Fibroblast of upper back skin (primary cell): ENCODE data around the gene ROCK2.
"Not testable (repeated sequence)": the region's sequence is repeated elsewhere in the genome, so short reads cannot be mapped to it uniquely, and the experiment has no call there.

Experiments used
- DNase-seq: peaks from one replicate; pipeline ENCODE4 v3.0.0-alpha.2; 2013

Gene ROCK2

GRCh38 chr2:11169333-11169732 is 175.1 kb downstream of the ROCK2 start:
- DNase-seq: no peak

DNA sequence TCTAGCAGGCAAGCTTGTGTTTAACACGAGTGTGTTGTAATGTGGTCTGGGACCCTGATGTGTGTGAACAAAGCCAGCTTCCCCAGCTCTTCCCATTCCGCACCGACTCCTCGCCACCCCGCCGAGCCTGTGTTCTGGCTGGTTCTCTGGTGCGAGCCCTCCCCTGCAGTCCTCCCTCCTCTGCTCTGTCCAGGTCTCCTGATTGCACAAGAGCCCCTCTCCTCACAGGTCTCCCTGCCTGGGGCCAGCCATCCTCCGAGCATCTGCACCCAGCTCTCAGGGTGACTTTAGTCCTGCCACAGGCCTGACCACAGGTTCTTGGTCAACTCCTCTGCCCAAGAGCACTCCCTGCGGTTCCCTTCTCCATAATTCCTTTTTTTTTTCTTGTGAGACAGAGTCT is 175.9 kb downstream of the ROCK2 start:
- DNase-seq: no peak

- no peak for DNase-seq
Observed at GRCh38 chr2:11166476-11166875, 178.0 kb downstream of the ROCK2 start.

- not testable (repeated sequence) for DNase-seq
Observed at GRCh38 chr2:11165046-11165445, 179.4 kb downstream of the ROCK2 start.

GRCh38 chr2:11163439-11164317 is 180.8 kb downstream of the ROCK2 start:
- no peak for DNase-seq

DNA sequence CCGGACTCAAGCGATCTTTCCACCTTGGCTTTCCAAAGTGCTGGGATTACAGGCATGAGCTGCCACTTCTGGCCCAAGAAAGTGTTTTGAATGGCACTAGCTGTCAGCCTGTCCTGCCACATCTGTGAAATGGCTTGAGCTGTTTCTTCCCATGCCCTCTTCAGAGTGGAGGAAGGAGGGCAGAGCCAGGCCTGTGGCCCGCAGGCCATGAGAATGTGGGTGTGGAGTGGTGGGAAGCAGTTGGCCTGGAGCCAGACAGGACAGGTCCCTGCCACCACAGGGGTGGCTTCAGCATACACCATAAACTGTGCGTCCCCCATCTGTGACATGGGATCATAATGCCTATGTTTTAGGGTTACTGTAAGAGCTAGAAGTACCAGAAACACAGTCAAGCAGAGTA is 182.7 kb downstream of the ROCK2 start:
- no peak for DNase-seq

GRCh38 chr2:11160731-11161455 is 183.5 kb downstream of the ROCK2 start:
- DNase-seq: no peak

DNA sequence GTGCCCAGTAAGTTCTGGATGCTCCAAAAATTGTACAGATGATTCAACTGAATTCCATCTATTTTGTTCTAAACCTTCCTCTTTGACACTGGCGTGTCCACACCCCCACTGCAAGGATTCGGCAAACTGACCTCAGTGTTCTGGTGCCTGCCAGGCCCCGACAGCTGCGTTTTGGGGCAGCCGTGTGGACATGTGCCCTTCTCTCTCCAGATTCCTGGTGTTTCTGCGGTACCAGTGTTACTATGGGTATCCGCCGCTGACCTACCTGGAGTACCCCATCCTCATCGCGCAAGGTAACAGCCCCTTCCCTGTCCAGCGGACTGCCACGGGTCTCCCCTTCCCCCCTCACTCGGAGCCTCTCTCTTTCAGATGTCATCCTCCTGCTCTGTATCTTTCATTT is 184.2 kb downstream of the ROCK2 start:
- DNase-seq: no peak

DNA sequence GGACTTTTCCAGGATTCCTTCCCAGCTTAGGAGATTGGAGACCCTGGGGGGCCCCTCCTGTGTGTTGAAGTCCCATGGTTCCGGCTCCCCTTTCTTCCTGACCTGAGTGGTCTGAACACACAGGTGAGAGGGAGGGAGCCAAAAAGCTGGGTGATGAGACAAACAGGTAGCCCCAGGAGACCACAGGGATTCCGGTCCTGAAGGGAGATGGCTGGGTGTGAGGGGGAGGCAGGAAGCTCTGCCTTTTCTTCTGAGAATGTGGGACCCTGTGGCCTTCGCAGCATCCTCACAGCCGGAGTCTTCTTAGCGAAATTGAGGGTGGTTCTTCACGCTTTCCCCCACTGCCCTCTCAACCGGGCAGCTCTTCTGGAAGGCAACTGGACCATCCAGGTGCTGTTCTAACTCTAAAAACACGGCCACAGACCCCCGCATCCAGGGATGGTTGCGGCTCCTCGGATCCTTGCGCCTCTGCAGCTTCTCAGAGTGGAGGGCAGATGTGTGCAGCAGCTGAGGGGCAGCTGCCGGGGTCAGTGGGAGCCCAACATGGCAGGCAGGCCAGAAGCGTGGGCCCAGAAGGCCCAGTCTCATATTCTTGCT is 184.8 kb downstream of the ROCK2 start:
- no peak for DNase-seq

GRCh38 chr2:11158916-11159573 is 185.4 kb downstream of the ROCK2 start:
- no peak for DNase-seq

DNA sequence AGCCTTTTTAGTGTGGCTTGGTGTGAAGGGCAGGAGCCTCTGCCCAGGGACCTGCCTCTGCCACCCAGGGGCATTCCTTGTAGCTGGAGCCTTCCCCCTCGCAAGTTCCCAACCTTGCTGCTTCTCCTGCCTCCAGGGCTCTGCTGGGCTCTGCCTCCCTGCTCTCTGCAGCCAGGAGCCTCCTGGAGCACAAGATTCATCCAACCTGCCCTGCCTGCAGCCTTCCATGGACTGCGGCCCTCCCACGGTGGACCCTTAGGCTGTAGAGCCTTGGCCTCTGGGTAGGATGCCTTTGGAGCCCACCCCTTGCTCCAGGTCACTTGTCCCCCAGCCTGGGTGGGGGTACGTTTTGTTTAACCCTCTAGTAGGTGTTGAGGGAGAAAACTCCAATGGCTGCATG is 186.7 kb downstream of the ROCK2 start:
- DNase-seq: no peak

DNA sequence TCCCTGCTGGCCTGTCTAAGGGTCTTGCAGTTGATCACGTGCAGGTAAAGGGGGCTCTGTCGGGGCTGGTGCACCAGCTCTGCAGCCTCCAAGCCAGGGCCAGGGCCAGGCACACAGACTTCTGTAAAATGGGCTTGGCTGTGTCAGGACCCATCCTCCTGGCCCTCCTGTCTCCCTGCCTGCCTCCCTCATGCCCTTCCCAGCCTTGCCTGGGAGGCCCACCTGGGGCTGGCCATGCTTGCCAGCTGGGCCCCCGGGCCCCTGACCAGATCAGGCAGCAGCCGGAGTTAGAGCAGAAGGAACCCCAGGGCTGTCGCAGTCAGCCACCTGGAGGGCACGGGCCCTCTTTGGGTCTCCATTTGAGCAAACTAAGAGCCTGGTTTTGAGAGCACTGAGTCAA is 187.1 kb downstream of the ROCK2 start:
- DNase-seq: no peak

- no peak for DNase-seq
Observed at GRCh38 chr2:11156396-11157075, 187.9 kb downstream of the ROCK2 start.

DNA sequence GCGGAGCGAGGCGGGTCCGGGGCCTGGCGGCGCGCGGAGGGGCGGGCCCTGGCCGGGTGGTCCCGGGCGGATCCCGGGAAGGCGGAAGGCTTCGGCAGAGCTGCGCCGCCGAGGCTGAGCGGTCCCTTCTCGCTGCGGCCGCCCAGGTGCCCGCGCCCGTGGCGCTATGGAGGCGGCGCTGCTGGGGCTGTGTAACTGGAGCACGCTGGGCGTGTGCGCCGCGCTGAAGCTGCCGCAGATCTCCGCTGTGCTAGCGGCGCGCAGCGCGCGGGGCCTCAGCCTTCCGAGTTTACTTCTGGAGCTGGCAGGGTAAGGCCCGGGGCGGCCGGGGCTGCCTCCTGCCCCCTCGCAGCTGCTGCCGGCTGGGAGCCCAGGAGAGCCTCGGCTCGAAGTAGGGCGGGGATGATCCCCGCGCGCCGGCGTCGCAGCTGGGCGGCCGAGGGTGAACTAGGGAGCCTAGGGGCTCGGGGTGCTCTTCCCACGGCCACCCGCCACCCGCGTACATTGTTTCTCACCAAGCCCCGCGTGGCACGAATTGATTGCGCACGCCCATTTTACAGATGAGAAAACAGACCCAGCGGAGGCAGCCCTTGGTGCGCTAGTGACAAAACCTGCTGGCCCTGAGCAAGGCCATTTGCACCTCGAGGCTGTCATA is 188.9 kb downstream of the ROCK2 start, which contains the start of gene SLC66A3:
Gene SLC66A3 (plus strand): TSS at position 87 of the 655 bp plus-strand sequence. CDS start 80 bp downstream, at position 167.
- DNase-seq: no peak

DNA sequence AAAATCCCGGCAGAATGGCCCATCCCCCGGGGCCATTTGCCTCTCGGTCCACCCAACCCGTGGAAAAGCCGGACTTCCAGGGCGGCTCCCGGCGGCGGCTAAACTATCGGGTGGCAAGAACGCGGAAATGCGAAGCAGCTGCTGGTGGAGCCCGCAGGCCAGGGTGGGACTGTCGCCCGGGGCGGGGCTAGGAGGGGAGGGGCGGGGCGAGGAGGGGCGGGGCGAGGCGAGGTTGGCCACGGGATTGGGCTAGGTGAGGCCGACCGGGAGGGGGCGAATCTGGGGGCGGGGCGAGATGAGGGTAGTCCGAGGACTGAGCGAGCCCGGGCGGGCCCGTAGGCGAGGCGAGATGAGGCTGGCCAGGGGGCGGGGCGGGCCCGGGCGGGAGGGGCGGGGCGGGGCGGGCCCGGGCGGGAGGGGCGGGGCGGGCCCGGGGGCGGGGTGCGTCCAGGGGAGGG is 189.5 kb downstream of the ROCK2 start:
- peak; percentile 96 for DNase-seq

DNA sequence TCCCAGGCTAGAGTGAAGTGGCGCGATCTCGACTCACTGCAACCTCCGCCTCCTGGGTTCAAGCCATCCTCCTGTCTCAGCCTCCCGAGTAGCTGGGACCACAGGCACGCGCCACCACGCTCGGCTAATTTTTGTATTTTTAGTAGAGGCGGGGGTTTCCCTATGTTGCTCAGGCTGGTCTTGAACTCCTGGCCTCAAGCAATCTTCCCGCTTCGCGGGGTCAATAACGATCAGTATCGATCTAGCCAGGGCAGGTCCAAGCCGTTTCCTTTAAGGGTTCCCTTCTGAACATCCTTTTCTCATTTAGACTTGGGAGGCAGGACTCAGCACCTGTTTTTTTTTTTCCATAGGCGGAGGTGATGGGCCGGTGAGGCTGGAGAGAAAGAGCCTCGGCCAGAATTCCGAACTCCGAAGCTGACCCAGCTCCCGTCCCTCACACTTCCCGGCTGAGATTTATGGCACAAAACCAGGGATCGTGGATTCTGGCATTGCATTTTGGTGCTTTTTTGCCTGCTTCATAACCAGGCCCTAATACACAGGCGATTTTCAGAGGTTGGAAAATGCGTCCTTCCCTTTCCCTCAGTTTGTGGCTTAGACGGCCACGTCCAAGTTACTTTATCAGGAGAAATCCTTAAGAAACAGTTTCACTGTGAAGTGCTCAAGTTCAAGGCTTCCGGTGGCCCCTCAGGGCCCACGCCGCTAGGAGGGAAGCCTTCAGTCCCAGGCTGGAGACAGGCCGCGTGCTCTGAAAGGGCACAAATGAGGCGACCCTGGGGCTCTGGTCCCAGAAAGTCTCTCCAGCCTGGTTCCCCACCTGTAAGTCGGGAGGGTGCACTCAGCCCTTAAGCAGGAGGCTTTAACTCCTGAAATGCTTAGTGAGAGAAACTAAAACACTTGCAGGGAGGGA is 190.2 kb downstream of the ROCK2 start:
- DNase-seq: no peak

- DNase-seq: no peak
Observed at GRCh38 chr2:11152591-11152990, 191.8 kb downstream of the ROCK2 start.

- DNase-seq: no peak
Observed at GRCh38 chr2:11147263-11147662, 197.2 kb downstream of the ROCK2 start.

GRCh38 chr2:11146076-11146475 is 198.4 kb downstream of the ROCK2 start:
- no peak for DNase-seq

- no peak for DNase-seq
Observed at GRCh38 chr2:11145350-11145749, 199.1 kb downstream of the ROCK2 start.

DNA sequence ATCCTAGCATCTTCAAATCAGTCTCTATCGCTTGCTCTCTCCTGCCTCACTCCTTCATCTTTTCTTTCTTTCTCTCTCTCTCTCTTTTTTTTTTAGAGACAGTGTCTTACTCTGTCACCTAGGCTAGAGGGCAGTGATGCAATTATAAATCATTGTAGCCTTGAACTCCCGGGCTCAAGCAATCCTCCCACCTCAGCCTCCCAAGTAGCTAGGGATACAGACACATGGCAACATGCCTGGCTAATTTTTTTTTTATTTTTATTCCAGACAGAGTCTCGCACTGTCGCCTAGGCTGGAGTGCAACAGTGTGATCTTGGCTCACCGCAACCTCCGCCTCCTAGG is 199.7 kb downstream of the ROCK2 start:
- DNase-seq: no peak
